ENCODE measurements around the gene SYTL1. TPM values are rescaled to one million over a fixed set of nuclear protein-coding genes. Genes with fewer than 3 reads are reported as not detected.

Gene SYTL1
- total RNA-seq, 1 experiment from 2014 or later: 81.8 TPM

GRCh38 chr1:27398405-27399149, 56.8 kb downstream of the SYTL1 start:
- DNase-seq (ENCODE audit: unreplicated experiment): no peak
- Mint-ChIP-seq H3K27ac (ENCODE audit: low read depth, unreplicated experiment) (no peak overlapping the region), H3K36me3 (ENCODE audit: insufficient read depth, unreplicated experiment) (peaks cover 14% of the 10 kb centered on the region), H3K9me3 (ENCODE audit: unreplicated experiment) (no peaks in the 10 kb centered on the region), H3K27me3 (ENCODE audit: insufficient read depth, unreplicated experiment) (no peaks in the 10 kb centered on the region), H3K4me1 (ENCODE audit: insufficient read depth, unreplicated experiment) (peaks cover 10% of the 10 kb centered on the region), H3K4me3 (ENCODE audit: unreplicated experiment) (no peak overlapping the region)
- CTCF ChIA-PET: interaction anchor here (0.6 to 7.2 kb wide), 6 partner anchors 39 to 264 kb away, joined by 3 to 220 read pairs (median 4); no protein-coding TSS in a partner anchor
- no TSS peak for BruUV-seq (replicated peaks)
- intact Hi-C loops (cut with micrococcal nuclease): loop anchor here (5.0 kb wide), 1 partner anchor 301 kb away; no protein-coding TSS in a partner anchor
- POLR2A ChIA-PET: interaction anchor here (0.6 to 2.4 kb wide), 3 partner anchors 33 to 102 kb away, joined by 3 to 15 read pairs (median 3); no protein-coding TSS in a partner anchor
- TF ChIP-seq CTCF (IDR thresholded peaks at IDR 0.05; ENCODE audit: unreplicated experiment): no peak

- H3K4me3 Mint-ChIP-seq (ENCODE audit: unreplicated experiment): no peak overlapping the region
- DNase-seq (ENCODE audit: unreplicated experiment): no peak
- intact Hi-C loops (cut with micrococcal nuclease): loop anchor here (5.0 kb wide), 1 partner anchor 302 kb away; no protein-coding TSS in a partner anchor
- no peak overlapping the region for H3K27ac Mint-ChIP-seq (ENCODE audit: low read depth, unreplicated experiment)
- H3K9me3 Mint-ChIP-seq (ENCODE audit: unreplicated experiment): no peaks in the 10 kb centered on the region
- no TSS peak for BruUV-seq (replicated peaks)
- POLR2A ChIA-PET: interaction anchor here (0.6 to 1.1 kb wide), 2 partner anchors 34 to 103 kb away, joined by 3 read pairs; no protein-coding TSS in a partner anchor
- peaks cover 17% of the 10 kb centered on the region for H3K36me3 Mint-ChIP-seq (ENCODE audit: insufficient read depth, unreplicated experiment)
- H3K27me3 Mint-ChIP-seq (ENCODE audit: insufficient read depth, unreplicated experiment): no peaks in the 10 kb centered on the region
- TF ChIP-seq CTCF (IDR thresholded peaks at IDR 0.05; ENCODE audit: unreplicated experiment): no peak
- CTCF ChIA-PET: interaction anchor here (0.6 to 7.2 kb wide), 5 partner anchors 100 to 264 kb away, joined by 3 to 220 read pairs (median 3); no protein-coding TSS in a partner anchor
- H3K4me1 Mint-ChIP-seq (ENCODE audit: insufficient read depth, unreplicated experiment): peaks cover 7% of the 10 kb centered on the region
Observed at GRCh38 chr1:27399251-27400025, 57.6 kb downstream of the SYTL1 start.

- H3K4me3 Mint-ChIP-seq (ENCODE audit: unreplicated experiment): no peak overlapping the region
- DNase-seq (ENCODE audit: unreplicated experiment): no peak
- no TSS peak for BruUV-seq (replicated peaks)
- intact Hi-C loops (cut with micrococcal nuclease): no loop called here
- no peaks in the 10 kb centered on the region for H3K27me3 Mint-ChIP-seq (ENCODE audit: insufficient read depth, unreplicated experiment)
- H3K4me1 Mint-ChIP-seq (ENCODE audit: insufficient read depth, unreplicated experiment): no peaks in the 10 kb centered on the region
- H3K36me3 Mint-ChIP-seq (ENCODE audit: insufficient read depth, unreplicated experiment): peaks cover 24% of the 10 kb centered on the region
- ChIA-PET POLR2A (interaction anchor here (0.5 to 1.1 kb wide), 2 partner anchors 26 to 362 kb away, joined by 3 to 4 read pairs; no protein-coding TSS in a partner anchor), CTCF (interaction anchor here (0.6 to 5.8 kb wide), 5 partner anchors 104 to 207 kb away, joined by 3 to 52 read pairs (median 3); no protein-coding TSS in a partner anchor)
- H3K27ac Mint-ChIP-seq (ENCODE audit: low read depth, unreplicated experiment): no peak overlapping the region
- no peak for TF ChIP-seq CTCF (IDR thresholded peaks at IDR 0.05; ENCODE audit: unreplicated experiment)
- no peaks in the 10 kb centered on the region for H3K9me3 Mint-ChIP-seq (ENCODE audit: unreplicated experiment)
Observed at GRCh38 chr1:27400082-27400962, 58.5 kb downstream of the SYTL1 start.
